Measurements from ENCODE around the gene CCL21.

Gene CCL21

GRCh38 chr9:34665381-34666250 lies 44.3 kb downstream of the CCL21 start:
- DNase-seq = peak; percentile 89

GRCh38 chr9:34665067-34665380 lies 44.9 kb downstream of the CCL21 start:
- no peak for DNase-seq

GRCh38 chr9:34664281-34665066 lies 45.5 kb downstream of the CCL21 start:
- peak; percentile 62 for DNase-seq

GRCh38 chr9:34663303-34663605 lies 46.7 kb downstream of the CCL21 start:
- peak; percentile 25 for DNase-seq

GRCh38 chr9:34662526-34663302 lies 47.2 kb downstream of the CCL21 start, which contains the start of gene CCL27:
TSS of gene CCL27 (minus strand) at chr9:34662657. CDS start at chr9:34662633, 24 bp downstream.
- DNase-seq = no peak

- DNase-seq = no peak
Observed at GRCh38 chr9:34659592-34660253, 50.2 kb downstream of the CCL21 start.
